CD4-positive, alpha-beta T cell treated with Interleukin-15 for 1 hour (primary cell): Measurements from ENCODE around the gene PDSS2.
A peak's percentile ranks its signal among the peaks of the same experiment; 100 is the strongest.

Experiments used
- DNase-seq: peaks from one replicate; pipeline ENCODE4 v3.0.0-alpha.2; 2020

Gene PDSS2

GRCh38 chr6:107114926-107115694 lies 344.3 kb downstream of the PDSS2 start, which contains the start of gene BEND3:
TSS of gene BEND3 (minus strand) at chr6:107115515. CDS start at chr6:107099285, 16,230 bp downstream.
- peak; percentile 57 for DNase-seq

GRCh38 chr6:107114213-107114925 lies 345.0 kb downstream of the PDSS2 start:
- DNase-seq, result peak; percentile 66

- no peak for DNase-seq
These were observed 349.2 kb downstream of the PDSS2 start for GRCh38 chr6:107110200-107110599.

GRCh38 chr6:107108201-107108890 lies 351.0 kb downstream of the PDSS2 start:
- DNase-seq, result no peak

GRCh38 chr6:107107791-107108190 lies 351.6 kb downstream of the PDSS2 start:
- DNase-seq, result no peak

GRCh38 chr6:107106165-107106564 lies 353.2 kb downstream of the PDSS2 start:
- DNase-seq, result no peak

- no peak for DNase-seq
These were observed 353.8 kb downstream of the PDSS2 start for GRCh38 chr6:107105511-107106116.

- no peak for DNase-seq
These were observed 356.3 kb downstream of the PDSS2 start for GRCh38 chr6:107103082-107103481.
